Thyroid gland (tissue), 4 donors: Measurements from ENCODE around the gene ACY1.

Experiments used
- CTCF ChIP-seq, 6 experiments: fragments of 200-600 bp in 3 of 6; fragments of 450-650 bp in 3 of 6; sonication (generic) in 3 of 6; IDR thresholded peaks; one replicate each; pipeline ENCODE4 v1.5.1; 2016 to 2019; ENCODE audit warnings: antibody characterized with exemption in 6 of 6, mild to moderate bottlenecking in 2 of 6, inconsistent platforms in 1 of 6, moderate library complexity in 1 of 6
- POLR2A ChIP-seq, 2 donors: fragments of 450-650 bp; IDR thresholded peaks; one replicate each; pipeline ENCODE4 v1.6.1; 2017; ENCODE audit warnings: antibody characterized with exemption in 2 of 2, mild to moderate bottlenecking in 2 of 2, moderate library complexity in 1 of 2

- TF ChIP-seq CTCF (IDR thresholded peaks at IDR 0.05), result no peak
- no peak for TF ChIP-seq POLR2A (IDR thresholded peaks at IDR 0.05)
Observed at GRCh38 chr3:52032702-52033408, 49.5 kb downstream of the ACY1 start.
